Stomach smooth muscle (tissue), 2 donors: ENCODE results near the gene NRG3.

Experiments used
- H3K27ac ChIP-seq: one replicate; pipeline ENCODE4 v1.7.0; 2013; ENCODE audit warnings: mild to moderate bottlenecking, low read length, inconsistent platforms
- H3K27me3 ChIP-seq, 2 donors: one replicate each; pipeline ENCODE4 v1.7.0; 2013; ENCODE audit warnings: low read length in 2 of 2; ENCODE audit not compliant: insufficient read depth in 2 of 2, control insufficient read depth in 1 of 2
- H3K36me3 ChIP-seq, 2 donors: one replicate each; pipeline ENCODE4 v1.7.0; 2013; ENCODE audit warnings: low read length in 2 of 2; ENCODE audit not compliant: control insufficient read depth in 2 of 2, insufficient read depth in 2 of 2
- H3K4me1 ChIP-seq: one replicate; pipeline ENCODE4 v1.7.0; 2013; ENCODE audit warnings: low read length; ENCODE audit not compliant: control insufficient read depth, insufficient read depth
- H3K4me3 ChIP-seq, 2 donors: one replicate each; pipeline ENCODE4 v1.7.0; 2013; ENCODE audit warnings: low read length in 2 of 2
- H3K9ac ChIP-seq, 2 donors: one replicate each; pipeline ENCODE4 v1.7.0; 2013; ENCODE audit warnings: low read length in 2 of 2, mild to moderate bottlenecking in 1 of 2
- H3K9me3 ChIP-seq, 2 donors: one replicate each; pipeline ENCODE4 v1.7.0; 2013; ENCODE audit warnings: low read length in 2 of 2; ENCODE audit not compliant: control insufficient read depth in 2 of 2
- donor health status: healthy.
- donor health status: Pancreatic carcinoma.

NRG3 gene

GRCh38 chr10:81911328-81911727 lies 36.3 kb downstream of the NRG3 start:
- H3K36me3 ChIP-seq: no peaks in the 10 kb centered on the region
- no peaks in the 10 kb centered on the region for H3K4me1 ChIP-seq
- no peak overlapping the region for H3K27ac ChIP-seq

GRCh38 chr10:81914736-81915503 lies 39.9 kb downstream of the NRG3 start:
- Histone ChIP-seq H3K27me3 (no peaks in the 10 kb centered on the region), H3K9ac (no peak overlapping the region), H3K4me1 (no peaks in the 10 kb centered on the region), H3K36me3 (no peaks in the 10 kb centered on the region), H3K9me3 (no peaks in the 10 kb centered on the region), H3K27ac (no peak overlapping the region), H3K4me3 (no peak overlapping the region)

More at GRCh38 chr10:81911328-81911727, 36.3 kb downstream of the NRG3 start:
- no peaks in the 10 kb centered on the region for H3K9me3 ChIP-seq
- no peak overlapping the region for H3K4me3 ChIP-seq
- no peak overlapping the region for H3K9ac ChIP-seq
- H3K27me3 ChIP-seq: no peaks in the 10 kb centered on the region

- Histone ChIP-seq H3K36me3 (no peaks in the 10 kb centered on the region), H3K9me3 (no peaks in the 10 kb centered on the region), H3K27ac (no peak overlapping the region), H3K4me3 (no peak overlapping the region), H3K4me1 (no peaks in the 10 kb centered on the region), H3K9ac (no peak overlapping the region), H3K27me3 (no peaks in the 10 kb centered on the region)
These were observed 40.5 kb downstream of the NRG3 start for GRCh38 chr10:81915504-81915897.

- Histone ChIP-seq H3K36me3 (no peaks in the 10 kb centered on the region), H3K4me1 (no peaks in the 10 kb centered on the region), H3K9ac (no peak overlapping the region), H3K4me3 (no peak overlapping the region), H3K9me3 (no peaks in the 10 kb centered on the region), H3K27me3 (no peaks in the 10 kb centered on the region), H3K27ac (no peak overlapping the region)
These were observed 42.7 kb downstream of the NRG3 start for GRCh38 chr10:81917666-81918065.

GRCh38 chr10:81918766-81919165 lies 43.8 kb downstream of the NRG3 start:
- H3K9ac ChIP-seq: no peak overlapping the region
- H3K9me3 ChIP-seq: no peaks in the 10 kb centered on the region
- no peaks in the 10 kb centered on the region for H3K27me3 ChIP-seq

GRCh38 chr10:81920213-81920829 lies 45.3 kb downstream of the NRG3 start:
- no peaks in the 10 kb centered on the region for H3K4me1 ChIP-seq
- H3K4me3 ChIP-seq: no peak overlapping the region
- no peak overlapping the region for H3K27ac ChIP-seq
- H3K9me3 ChIP-seq: no peaks in the 10 kb centered on the region
- no peaks in the 10 kb centered on the region for H3K36me3 ChIP-seq
- no peaks in the 10 kb centered on the region for H3K27me3 ChIP-seq
- H3K9ac ChIP-seq: no peak overlapping the region

More at GRCh38 chr10:81918766-81919165, 43.8 kb downstream of the NRG3 start:
- H3K36me3 ChIP-seq: no peaks in the 10 kb centered on the region
- H3K4me3 ChIP-seq: no peak overlapping the region
- H3K4me1 ChIP-seq: no peaks in the 10 kb centered on the region
- no peak overlapping the region for H3K27ac ChIP-seq

- Histone ChIP-seq H3K27ac (no peak overlapping the region), H3K9ac (no peak overlapping the region), H3K9me3 (no peaks in the 10 kb centered on the region), H3K27me3 (no peaks in the 10 kb centered on the region), H3K4me3 (no peak overlapping the region), H3K36me3 (no peaks in the 10 kb centered on the region), H3K4me1 (no peaks in the 10 kb centered on the region)
These were observed 53.1 kb downstream of the NRG3 start for GRCh38 chr10:81928119-81928518.

- Histone ChIP-seq H3K27me3 (no peaks in the 10 kb centered on the region), H3K36me3 (no peaks in the 10 kb centered on the region), H3K9ac (no peak overlapping the region), H3K9me3 (no peaks in the 10 kb centered on the region), H3K27ac (no peak overlapping the region), H3K4me3 (no peak overlapping the region), H3K4me1 (no peaks in the 10 kb centered on the region)
These were observed 68.6 kb downstream of the NRG3 start for GRCh38 chr10:81943583-81943982.

- H3K9ac ChIP-seq: no peak overlapping the region
- H3K36me3 ChIP-seq: no peaks in the 10 kb centered on the region
- no peak overlapping the region for H3K27ac ChIP-seq
- no peak overlapping the region for H3K4me3 ChIP-seq
- no peaks in the 10 kb centered on the region for H3K27me3 ChIP-seq
- H3K4me1 ChIP-seq: no peaks in the 10 kb centered on the region
- no peaks in the 10 kb centered on the region for H3K9me3 ChIP-seq
These were observed 69.6 kb downstream of the NRG3 start for GRCh38 chr10:81944609-81945008.

- H3K27me3 ChIP-seq: no peaks in the 10 kb centered on the region
- no peak overlapping the region for H3K4me3 ChIP-seq
- no peaks in the 10 kb centered on the region for H3K9me3 ChIP-seq
- no peak overlapping the region for H3K9ac ChIP-seq
- H3K27ac ChIP-seq: no peak overlapping the region
- H3K4me1 ChIP-seq: no peaks in the 10 kb centered on the region
- H3K36me3 ChIP-seq: no peaks in the 10 kb centered on the region
These were observed 74.3 kb downstream of the NRG3 start for GRCh38 chr10:81949283-81949682.

- Histone ChIP-seq H3K9ac (no peak overlapping the region), H3K27me3 (no peaks in the 10 kb centered on the region), H3K4me1 (no peaks in the 10 kb centered on the region), H3K9me3 (no peaks in the 10 kb centered on the region), H3K36me3 (no peaks in the 10 kb centered on the region), H3K27ac (no peak overlapping the region), H3K4me3 (no peak overlapping the region)
These were observed 75.4 kb downstream of the NRG3 start for GRCh38 chr10:81950358-81950757.
